ENCODE results near the gene MORC4.

The MORC4 gene

GRCh38 chrX:106950381-106950780 is 49.6 kb downstream of the MORC4 start:
- no peak for TF ChIP-seq CTCF (IDR thresholded peaks at IDR 0.05; ENCODE audit: low read depth, low read length, missing control alignments)
- no peak for DNase-seq (ENCODE audit: low read depth)
- H3K4me3 ChIP-seq (ENCODE audit: low read depth, low read length), result no peak overlapping the region
- in situ Hi-C loops (cut with HindIII; ENCODE audit: low sequenced_read_pairs), result no loop called here

- no peak overlapping the region for H3K4me3 ChIP-seq (ENCODE audit: low read depth, low read length)
- no peak for TF ChIP-seq CTCF (IDR thresholded peaks at IDR 0.05; ENCODE audit: low read depth, low read length, missing control alignments)
- no peak for DNase-seq (ENCODE audit: low read depth)
- in situ Hi-C loops (cut with HindIII; ENCODE audit: low sequenced_read_pairs), result no loop called here
Measured at GRCh38 chrX:106949366-106949765, 50.6 kb downstream of the MORC4 start.

GRCh38 chrX:106948641-106949040 is 51.4 kb downstream of the MORC4 start:
- TF ChIP-seq CTCF (IDR thresholded peaks at IDR 0.05; ENCODE audit: low read depth, low read length, missing control alignments), result no peak
- H3K4me3 ChIP-seq (ENCODE audit: low read depth, low read length), result no peak overlapping the region
- DNase-seq (ENCODE audit: low read depth), result no peak
- in situ Hi-C loops (cut with HindIII; ENCODE audit: low sequenced_read_pairs), result no loop called here

- TF ChIP-seq CTCF (IDR thresholded peaks at IDR 0.05; ENCODE audit: low read depth, low read length, missing control alignments), result no peak
- no peak for DNase-seq (ENCODE audit: low read depth)
- H3K4me3 ChIP-seq (ENCODE audit: low read depth, low read length), result no peak overlapping the region
- in situ Hi-C loops (cut with HindIII; ENCODE audit: low sequenced_read_pairs), result no loop called here
Measured at GRCh38 chrX:106946464-106946863, 53.5 kb downstream of the MORC4 start.

- no peak overlapping the region for H3K4me3 ChIP-seq (ENCODE audit: low read depth, low read length)
- no peak for TF ChIP-seq CTCF (IDR thresholded peaks at IDR 0.05; ENCODE audit: low read depth, low read length, missing control alignments)
- in situ Hi-C loops (cut with HindIII; ENCODE audit: low sequenced_read_pairs), result no loop called here
- DNase-seq (ENCODE audit: low read depth), result no peak
Measured at GRCh38 chrX:106940068-106940467, 59.9 kb downstream of the MORC4 start.

- in situ Hi-C loops (cut with HindIII; ENCODE audit: low sequenced_read_pairs), result no loop called here
- TF ChIP-seq CTCF (IDR thresholded peaks at IDR 0.05; ENCODE audit: low read depth, low read length, missing control alignments), result no peak
Measured at GRCh38 chrX:106939566-106939965, 60.4 kb downstream of the MORC4 start.

GRCh38 chrX:106936246-106936645 is 63.8 kb downstream of the MORC4 start:
- TF ChIP-seq CTCF (IDR thresholded peaks at IDR 0.05; ENCODE audit: low read depth, low read length, missing control alignments), result no peak
- no peak for DNase-seq (ENCODE audit: low read depth)
- H3K4me3 ChIP-seq (ENCODE audit: low read depth, low read length), result no peak overlapping the region
- in situ Hi-C loops (cut with HindIII; ENCODE audit: low sequenced_read_pairs), result no loop called here

More at GRCh38 chrX:106939566-106939965, 60.4 kb downstream of the MORC4 start:
- DNase-seq (ENCODE audit: low read depth), result no peak
- H3K4me3 ChIP-seq (ENCODE audit: low read depth, low read length), result no peak overlapping the region

Measured in astrocyte of the cerebellum (primary cell).